CD4-positive, alpha-beta T cell treated with Interleukin-12 subunit alpha and Interleukin-12 subunit beta, for 1 hour (primary cell): ENCODE results near the gene UBE2M.
A peak's percentile ranks its signal among the peaks of the same experiment; 100 is the strongest.

Experiments used
- DNase-seq: peaks from one replicate; pipeline ENCODE4 v3.0.0-alpha.2; 2020

UBE2M gene

GRCh38 chr19:58538257-58539168, 19.9 kb downstream of the UBE2M start:
- DNase-seq, result peak; percentile 49

GRCh38 chr19:58536852-58537798, 21.3 kb downstream of the UBE2M start:
- no peak for DNase-seq

GRCh38 chr19:58535857-58536256, 22.6 kb downstream of the UBE2M start:
- no peak for DNase-seq

DNA sequence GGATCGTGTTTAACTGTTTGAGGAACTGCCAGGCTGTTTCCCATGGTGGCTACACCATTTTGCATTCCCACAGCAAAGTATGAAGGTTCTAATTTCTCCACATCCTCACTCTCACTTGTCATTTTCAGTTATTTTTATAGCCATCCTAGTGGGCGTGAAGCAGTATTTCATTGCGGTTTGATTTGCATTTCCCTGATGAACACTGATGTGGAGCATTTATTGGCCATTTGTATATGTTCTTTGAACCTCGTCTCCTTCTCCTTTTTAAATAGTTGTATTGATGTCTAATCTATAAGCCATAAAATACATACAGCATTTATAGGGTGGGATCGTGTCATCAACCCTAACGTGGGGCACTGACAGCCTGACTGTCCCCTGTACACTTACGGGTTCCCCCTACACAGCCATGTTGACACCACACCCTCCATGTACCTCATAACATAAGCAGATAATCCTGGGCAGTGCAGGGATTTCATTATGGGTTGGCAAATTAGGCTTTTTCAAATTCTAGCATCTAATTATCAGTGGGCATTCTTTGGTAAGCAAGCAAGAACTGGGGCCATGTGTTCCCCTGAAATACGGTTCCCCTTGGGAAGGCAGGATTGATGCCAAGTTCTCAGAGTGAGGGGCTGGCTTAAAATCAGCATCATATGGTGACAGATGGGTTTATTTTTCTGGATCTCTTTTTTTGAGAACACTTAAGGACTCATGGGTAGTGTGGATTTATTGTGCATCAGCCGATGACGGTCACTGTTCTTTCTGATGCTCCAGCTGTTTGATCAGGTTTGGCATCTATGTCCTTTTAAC, 27.2 kb downstream of the UBE2M start:
- DNase-seq, result no peak

GRCh38 chr19:58529405-58529804, 29.0 kb downstream of the UBE2M start:
- no peak for DNase-seq

- DNase-seq, result no peak
Observed at GRCh38 chr19:58522709-58523108, 35.7 kb downstream of the UBE2M start.

DNA sequence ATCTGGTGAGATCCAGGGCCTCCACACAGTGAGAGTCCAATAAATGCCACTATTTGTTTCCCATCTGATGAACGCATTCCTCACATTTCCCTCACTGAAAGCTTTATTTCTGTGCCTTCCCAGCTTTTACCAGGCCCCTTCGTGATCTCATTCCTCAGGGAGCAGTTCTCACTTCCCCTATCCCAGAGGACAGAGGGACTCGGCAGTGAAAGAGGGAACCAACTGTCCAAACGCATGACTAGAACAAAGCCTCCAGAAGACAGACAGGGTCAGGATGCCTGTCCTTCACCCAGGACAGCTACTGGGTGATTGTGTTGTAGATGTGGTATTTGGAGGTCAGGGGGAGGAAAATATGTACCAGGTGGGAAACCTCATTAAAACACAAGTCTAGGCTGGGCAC, 36.8 kb downstream of the UBE2M start:
- no peak for DNase-seq

GRCh38 chr19:58520257-58520599, 38.2 kb downstream of the UBE2M start:
- no peak for DNase-seq

DNA sequence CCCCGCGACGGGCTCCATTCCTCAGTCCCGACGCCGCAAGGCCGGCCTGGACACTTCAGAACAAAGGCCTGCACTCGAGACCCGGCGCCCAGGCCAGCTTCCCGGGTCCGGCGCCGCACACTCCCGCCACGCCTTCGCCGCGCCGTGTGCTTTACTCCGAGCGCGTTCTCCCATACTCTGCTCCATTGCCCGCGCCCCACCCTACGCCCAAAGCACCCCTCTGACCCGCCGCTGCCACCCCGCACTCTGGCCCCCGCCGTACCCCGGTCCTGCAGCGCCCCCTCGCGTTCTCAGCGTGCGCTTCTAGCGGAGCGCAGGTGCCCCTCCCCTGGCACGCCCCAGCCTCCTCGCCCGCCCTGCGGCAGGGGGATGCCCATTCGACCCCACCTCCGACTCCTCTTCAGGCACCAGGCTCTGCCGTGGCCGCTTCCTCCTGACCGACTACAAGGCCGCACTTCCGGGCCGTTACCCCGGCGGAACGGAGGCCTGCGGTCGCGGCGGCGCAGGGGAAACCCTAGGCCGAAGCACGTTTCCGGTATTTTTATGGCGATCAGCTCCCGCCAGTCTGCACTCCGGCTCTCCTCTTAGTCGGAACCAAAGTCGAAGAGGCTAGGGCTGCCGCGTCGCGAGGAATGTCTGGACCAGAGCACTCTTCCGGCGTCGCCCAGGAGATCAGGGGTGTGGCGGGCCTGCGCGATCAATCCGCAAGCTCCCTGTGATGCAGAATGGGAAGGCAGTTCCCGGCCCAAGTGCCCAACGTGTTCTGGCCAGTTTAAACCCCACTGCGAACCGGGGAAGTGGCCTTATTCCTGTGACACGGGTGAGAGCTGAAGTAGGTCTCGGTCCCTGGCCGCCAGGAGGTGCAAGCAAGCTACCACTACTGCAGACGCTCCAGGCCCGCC, 38.8 kb downstream of the UBE2M start, which contains the start of gene ZBTB45:
Gene ZBTB45 (minus strand): TSS at position 456 of the 902 bp plus-strand sequence. CDS start 2,137 bp downstream, outside the sequence.
- peak; percentile 93 for DNase-seq

- peak; percentile 52 for DNase-seq
Observed at GRCh38 chr19:58519087-58519354, 39.4 kb downstream of the UBE2M start.

- no peak for DNase-seq
Observed at GRCh38 chr19:58518256-58519086, 39.9 kb downstream of the UBE2M start.

- no peak for DNase-seq
Observed at GRCh38 chr19:58516964-58517833, 41.2 kb downstream of the UBE2M start.

GRCh38 chr19:58516246-58516836, 42.1 kb downstream of the UBE2M start:
- no peak for DNase-seq

GRCh38 chr19:58515259-58515658, 43.2 kb downstream of the UBE2M start:
- DNase-seq, result no peak

- no peak for DNase-seq
Observed at GRCh38 chr19:58514564-58515022, 43.8 kb downstream of the UBE2M start.

DNA sequence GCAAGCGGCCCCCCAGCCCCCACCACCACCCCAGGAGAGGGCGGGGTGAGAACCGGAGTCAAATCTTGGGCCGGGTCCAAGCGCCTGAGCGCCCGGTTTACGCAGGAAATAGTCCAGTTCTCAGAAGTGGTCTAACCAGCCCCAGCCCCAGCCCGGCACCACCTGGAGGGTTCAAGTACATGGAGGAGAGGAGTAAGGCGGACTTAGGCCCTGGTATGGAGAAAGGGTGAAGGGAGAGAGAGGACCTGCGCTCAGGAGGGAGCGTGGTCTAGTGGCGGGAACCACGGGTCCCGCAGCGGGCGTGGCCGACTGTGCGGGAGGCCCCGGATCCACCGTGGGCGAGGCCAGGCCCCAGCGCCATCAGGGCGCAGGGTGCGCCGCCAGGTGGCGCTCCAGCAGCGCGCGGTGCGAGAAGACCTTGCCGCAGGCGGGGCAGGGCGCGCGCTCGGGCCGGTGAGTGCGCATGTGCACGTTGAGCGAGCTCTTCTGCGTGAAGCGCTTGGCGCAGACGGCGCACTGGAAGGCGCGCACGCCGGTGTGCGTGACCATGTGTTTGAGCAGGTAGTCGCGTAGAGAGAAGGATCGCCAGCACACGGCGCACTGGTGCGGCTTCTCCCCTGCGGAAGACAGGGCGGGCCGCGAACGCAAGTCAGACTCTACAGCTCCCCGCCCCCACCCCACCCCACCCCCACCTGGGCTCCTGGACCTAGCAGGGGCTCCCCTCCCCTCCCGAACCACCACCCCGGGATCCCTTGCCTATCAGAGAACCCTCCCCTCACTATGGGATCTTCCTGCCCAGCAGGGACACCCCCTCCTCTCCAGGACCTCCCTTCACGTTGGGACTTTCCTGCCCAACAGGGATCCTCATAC, 44.5 kb downstream of the UBE2M start:
- peak; percentile 95 for DNase-seq

- DNase-seq, result no peak
Observed at GRCh38 chr19:58513213-58513693, 45.2 kb downstream of the UBE2M start.
